Stimulated activated CD4-positive, alpha-beta T cell treated with anti-CD3 and anti-CD28 coated beads, Interleukin-12 subunit alpha, Interleukin-12 subunit beta, amount 100 ng/mL, for 48 hours (primary cell): Measurements from ENCODE around the gene C3orf70.
A peak's percentile ranks its signal among the peaks of the same experiment; 100 is the strongest.

Source experiments
- DNase-seq, 3 donors: peaks; one replicate each; pipeline ENCODE4 v3.0.0-alpha.2; 2020; ENCODE audit warnings: low read depth in 2 of 3, low spot score in 1 of 3

C3orf70 gene, protein sequence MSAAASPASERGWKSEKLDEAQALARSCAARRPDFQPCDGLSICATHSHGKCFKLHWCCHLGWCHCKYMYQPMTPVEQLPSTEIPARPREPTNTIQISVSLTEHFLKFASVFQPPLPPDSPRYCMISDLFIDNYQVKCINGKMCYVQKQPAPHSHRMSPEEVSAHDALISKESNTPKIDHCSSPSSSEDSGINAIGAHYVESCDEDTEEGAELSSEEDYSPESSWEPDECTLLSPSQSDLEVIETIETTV

DNA sequence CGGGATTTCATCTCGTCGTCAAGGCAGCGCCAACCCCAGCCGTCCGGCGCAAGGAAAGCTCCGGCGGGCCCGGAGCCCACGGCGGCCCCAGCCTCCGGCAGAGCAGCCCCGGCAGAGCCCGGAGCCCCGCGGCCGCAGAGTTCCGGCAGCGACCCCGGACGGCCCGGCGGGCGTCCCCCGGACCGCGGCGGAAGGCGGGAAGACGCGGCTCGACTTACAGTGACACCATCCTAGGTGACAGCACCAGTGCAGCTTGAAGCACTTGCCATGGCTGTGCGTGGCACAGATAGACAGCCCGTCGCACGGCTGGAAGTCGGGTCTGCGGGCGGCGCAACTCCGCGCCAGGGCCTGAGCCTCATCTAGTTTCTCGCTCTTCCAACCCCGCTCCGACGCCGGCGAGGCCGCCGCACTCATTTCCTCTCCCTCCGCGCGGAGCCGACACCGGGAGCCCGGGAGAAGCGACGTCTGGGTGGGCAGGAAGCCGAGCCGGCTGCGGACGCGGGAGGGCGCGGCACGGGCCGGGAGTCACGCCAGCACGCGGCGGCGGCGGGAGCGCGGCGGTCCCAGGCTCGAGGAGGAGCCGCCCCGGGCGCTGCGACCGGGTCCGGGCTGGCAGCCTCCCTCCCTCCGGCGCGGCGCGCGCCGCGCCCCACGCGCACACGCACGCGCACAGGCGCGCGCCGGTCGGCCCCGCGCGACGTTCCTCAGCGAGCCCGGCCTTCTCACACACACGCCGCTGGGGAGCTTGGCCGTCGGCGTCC, at the start of gene C3orf70:
C3orf70 (minus strand) TSS at position 651 of the 761 bp plus-strand sequence; CDS start at position 414, 237 bp downstream.
- no peak for DNase-seq

DNA sequence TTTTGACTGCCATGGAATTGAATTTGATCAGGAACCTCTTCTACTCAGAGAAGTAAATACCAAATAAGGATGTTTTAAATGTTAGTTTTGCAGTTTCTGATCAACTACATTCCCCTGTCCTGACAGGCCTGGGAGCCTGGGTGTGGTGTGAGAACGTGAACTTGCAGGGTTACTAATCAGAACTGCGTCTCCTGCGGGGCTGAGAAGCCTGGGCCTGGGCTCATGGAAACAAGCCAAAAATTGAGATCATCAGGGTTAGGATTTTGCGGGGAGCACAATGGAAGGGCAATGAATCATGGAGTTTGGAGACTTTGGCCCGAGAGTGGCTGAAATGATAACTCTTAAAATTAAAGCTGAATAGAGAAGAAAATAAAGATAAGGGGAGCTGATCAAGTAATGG, 47.8 kb upstream of the C3orf70 start:
- no peak for DNase-seq

DNA sequence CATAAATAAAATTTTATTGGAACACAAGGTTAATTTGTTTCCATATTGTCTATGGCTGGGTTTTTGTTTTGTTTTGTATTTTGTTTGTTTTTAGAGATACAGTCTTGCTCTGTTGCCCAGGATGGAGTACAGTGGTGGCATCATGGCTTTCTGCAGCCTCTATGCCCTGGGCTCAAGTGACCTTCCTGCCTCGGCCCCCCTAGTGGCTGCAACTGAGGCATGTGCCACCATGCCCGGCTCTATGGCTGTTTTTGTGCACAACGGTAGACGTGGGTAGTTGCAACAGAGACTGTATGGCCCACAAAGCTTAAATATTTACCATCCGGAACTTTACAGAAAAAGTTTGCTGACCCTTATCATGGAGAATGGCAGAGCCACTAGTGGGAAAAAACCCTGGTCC, 46.8 kb upstream of the C3orf70 start:
- DNase-seq, result no peak

DNA sequence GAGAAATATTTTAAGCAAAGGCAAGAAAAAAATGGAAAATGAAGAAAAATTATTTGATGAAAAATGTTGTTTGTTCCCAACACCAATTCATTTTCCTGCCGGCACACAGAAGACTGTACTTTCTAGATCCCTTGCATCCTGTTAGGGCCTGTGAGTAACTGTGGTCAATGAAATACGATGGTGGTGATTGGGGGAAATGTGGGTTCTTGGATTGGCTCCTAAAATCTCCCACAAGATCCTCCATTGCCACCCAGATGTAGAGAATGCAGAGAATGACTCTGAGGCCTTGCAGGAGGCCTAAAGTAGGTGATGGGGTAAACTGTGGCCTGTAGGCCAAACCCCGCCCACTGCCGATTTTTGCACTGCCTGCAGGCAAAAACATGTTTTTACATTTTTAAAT, 46.3 kb upstream of the C3orf70 start:
- no peak for DNase-seq

DNA sequence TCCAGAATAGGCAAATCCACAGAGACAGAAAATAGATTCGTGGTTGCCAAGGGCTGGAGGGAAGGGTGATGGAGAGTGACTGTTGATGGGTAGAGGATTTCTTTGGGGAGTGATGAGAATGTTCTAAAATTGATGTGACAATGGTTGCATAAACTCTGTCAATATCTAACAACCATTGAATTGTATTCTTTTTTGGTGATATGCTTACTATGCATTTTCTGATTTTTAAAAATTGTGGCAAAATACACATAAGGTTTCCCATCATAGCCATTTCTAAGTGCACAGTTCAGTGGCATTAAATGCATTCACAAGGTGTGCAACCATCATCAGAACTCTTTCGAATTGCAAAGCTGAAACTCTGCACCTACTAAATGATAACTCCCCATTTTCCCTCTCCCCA, 44.2 kb upstream of the C3orf70 start:
- DNase-seq, result no peak

DNA sequence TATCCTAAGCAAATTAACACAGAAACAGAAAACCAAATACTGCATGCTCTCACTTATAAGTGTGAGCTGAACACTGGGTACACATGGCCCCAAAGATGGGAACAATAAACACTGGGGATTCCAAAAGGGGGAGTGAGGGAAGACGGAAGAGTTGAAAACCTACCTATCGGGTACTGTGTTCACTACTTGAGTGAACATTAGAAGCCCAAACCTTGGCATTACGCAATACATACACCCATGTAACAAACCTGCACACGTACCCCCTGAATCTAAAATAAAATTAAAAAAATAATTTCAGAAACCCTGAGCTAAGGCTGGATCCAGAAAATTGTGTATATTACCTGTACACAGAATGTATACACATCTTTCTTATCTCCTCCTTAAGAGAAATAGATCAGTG, 42.8 kb upstream of the C3orf70 start:
- DNase-seq, result no peak

DNA sequence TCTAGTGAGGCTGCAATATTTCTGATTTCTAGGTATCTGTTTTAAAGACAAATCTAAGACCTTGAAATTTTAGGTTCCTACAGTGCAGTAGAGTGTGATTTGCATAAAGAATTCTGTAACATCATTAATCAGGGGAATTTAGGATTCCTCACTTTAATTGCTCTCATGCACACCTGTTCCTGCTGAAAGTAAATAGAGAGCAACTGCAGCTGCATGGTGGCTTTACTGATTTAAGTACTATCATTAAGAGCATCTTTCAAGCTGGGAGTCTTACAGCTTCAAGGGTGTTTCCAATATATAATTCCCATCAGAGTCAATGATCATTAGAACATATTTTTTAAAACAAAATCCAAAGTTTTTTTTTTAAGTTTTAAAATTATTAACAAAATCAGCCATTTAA, 36.0 kb upstream of the C3orf70 start:
- DNase-seq, result no peak

DNA sequence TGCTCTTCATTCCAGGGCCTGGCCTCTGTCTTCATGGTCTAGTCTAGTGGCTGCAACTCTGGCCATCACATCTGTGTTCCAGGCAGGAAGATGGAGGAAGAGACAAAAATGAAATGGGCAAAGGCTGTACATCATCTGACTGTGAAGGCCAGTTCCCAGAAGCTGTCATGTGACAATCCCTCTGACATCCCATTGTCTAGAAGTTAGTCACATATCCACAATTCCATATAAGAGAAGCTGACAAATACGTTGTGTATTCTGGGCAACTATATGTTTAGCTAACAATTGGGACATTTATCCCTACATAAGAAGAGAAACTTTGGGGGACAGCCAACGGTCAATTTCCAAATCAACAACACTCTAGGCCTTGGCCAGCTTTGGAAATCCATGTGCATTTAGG, 34.5 kb upstream of the C3orf70 start:
- DNase-seq, result no peak

DNA sequence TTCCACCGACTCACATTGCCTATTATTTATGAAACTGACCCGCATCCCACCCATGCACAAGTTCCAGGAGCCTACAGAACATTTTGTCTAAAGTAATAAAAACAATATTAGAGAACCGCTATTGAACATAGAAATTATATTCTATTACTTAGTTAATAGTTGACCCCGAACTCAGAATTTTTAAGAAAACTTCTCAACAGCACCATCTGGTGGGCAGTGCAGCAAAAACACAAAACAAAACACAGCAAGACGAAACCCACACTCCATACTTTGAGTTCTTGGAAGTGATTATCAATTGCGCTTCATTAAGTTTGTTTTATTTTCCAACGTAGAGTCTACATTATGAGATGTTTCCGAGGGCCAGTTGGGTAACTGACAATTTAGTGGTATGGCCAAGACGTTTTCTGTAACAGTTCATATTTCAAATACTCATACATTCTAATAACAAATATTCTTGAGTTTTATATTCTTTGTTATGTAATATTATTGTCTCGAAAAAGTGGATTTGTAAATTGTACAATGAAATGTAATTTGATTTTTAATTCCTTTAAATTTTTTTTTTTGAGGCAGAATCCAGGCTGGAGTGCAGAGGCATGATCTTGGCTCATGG, 24.0 kb upstream of the C3orf70 start:
- DNase-seq, result peak in 2 of 3 donors; percentile 18 to 35

DNA sequence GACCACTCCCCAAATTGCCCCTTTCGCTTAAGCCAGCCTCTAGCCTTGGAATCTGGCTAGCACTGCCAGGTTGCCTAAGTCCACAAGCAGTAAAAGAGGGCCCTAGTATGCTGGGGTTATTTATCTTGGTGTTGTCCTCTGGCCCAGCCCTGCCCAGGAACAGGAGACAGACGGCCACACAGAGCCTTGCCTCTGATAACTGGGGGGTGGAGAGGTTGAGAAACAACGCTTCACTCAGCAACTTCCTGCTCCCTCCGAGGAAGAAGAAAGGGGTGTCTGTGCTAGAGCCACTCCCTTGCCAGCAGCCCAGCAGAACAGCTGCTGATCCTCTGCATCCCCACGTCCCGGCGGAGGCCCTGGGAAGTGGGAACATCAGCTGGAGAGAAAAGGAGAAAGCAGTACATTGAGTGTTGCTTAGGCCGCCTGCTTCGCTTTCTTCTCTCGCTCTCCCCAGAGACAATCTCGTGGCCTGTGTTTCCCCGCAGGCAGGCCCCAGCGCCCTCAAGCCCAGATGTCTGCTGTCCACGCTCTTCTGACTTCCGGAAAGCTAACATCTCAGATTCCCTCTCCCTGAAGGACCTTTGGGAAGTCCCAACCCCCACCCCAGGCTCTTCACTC, 22.6 kb upstream of the C3orf70 start:
- DNase-seq, result no peak

DNA sequence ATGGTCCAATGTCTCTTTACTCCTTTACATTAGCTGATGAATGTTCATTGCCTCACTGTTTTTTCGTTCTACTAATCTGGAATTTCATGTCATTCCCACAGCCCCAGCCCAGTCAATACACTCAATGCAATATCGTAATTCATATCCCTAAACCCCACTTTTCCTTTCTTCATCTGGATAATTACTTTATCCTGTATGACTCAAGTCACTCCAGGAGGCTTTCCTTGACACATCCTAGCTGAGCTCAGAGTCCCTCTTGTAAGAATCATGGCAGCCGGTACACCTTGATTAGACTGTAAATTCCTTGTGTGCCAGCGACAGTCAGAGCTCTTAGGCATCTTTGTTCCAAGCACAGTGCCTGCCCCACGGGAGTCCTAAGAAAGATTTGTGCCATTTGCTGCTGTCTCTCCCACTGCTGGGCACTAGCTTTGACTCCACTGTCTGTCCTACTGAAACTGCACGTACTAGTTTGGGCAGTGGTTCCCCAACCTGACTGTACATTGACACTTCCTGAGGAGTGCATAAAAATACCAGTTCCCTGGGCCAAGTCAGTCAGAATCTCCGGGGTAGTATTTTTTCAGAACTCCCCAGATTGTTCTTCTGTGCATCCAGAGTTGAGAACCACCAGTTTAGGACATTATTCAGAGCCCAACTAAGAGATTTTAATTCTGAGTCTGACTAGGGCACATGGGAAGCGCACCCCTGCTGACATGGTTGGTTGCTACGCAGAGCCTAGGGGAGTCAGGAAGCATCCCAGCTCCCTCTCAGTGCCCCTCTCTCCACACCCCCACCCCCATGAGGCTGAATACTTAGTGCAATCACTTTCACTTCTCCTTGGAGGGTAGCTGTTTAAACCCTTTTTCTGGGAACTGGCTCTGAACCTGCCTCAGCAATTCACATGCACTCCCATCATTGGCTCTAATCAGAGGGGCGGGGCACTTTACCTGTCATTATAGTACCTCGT, 19.5 kb upstream of the C3orf70 start:
- no peak for DNase-seq

DNA sequence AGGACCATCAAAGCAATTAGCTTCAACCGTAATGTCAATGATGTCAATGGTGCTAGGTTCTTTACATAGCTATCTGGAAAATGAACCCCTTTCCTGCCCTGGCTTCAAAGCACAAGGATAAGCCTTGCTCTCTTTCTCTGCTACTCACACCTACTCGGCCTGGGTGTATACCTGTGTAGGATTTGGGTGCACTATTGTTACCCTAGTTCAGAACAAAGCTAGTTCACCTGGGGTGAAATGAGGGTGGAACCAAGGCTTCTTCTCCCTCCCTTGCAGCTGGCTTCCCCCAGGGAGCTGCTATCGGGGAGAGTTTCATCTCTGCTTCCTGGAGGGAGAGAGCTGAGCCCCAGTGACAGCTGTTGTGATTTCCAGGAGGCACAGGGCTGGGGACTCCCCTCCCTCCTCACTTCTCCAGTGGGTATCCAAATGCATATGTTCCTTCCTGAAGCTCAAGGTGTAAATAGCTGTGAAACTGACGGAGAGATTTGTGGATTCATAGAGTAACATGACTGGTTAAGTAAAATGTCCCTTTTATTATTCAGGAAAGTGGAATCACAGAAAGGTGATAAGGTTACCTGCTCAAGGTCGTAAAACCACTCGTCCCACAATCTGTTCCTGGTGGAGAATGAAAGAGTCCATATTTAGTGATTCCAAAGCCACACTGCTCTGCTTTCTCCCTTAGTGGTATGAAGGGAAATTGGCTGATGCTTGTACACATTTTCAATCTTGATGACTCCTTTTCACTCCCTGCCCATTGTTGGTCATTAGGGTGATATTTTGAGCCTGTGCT, 11.8 kb upstream of the C3orf70 start:
- no peak for DNase-seq

DNA sequence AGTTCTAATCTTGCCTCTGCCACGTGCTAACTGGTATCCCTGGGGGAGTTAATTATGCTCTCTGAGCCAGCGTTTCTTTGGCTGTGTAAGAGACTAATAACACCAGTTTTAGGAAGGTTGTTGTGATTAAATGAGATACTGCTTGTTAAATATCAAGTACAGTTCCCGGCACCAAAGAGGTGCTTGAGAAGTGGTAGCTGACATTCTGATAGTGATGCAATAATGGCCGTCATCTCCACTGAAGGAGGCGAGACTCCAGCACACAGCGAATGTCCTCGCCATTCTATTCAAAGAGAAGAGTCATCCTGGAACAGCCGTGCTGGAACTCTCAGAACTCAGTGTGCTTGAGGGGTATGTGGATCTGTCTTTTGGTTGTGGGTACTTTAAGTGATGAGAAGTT, 9.8 kb upstream of the C3orf70 start:
- DNase-seq, result no peak

DNA sequence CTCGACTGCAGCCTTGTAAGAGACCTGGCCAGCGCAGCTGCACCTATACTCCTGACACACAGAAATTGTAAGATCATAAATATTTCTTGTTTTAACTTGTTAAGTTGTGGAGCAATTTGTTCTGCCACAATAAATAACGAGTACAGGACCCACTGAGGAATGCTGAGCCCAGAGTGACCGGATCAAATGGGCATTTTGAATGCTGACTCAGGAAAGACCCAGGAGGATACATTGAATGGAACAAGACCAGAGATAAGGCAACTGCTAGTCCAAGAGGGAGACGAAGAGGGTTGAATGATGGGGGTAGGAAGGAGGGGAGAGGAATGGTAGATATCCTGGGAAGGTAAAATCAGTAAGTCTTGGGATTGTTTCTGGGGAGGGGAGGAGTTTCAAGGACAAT, 8.9 kb upstream of the C3orf70 start:
- DNase-seq, result no peak

DNA sequence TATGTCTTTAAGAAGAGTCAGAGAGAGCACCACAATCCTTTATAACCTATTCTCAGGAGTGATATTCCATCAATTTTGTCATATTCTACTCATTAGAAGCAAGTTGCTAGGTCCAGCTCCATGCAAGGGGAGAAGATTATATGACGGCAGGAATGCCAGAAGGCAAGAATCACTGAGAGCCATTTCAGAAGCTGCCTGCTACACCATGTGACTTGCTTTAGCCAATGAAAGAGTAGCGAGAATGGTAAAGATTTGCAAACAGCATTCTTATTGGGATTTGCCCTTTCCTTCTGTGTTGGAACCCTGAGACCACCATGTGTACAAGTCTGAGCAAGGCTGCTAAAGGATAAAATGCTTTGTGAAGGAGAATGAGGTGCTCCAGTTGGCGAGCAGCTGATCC, 4.5 kb upstream of the C3orf70 start:
- DNase-seq, result no peak

DNA sequence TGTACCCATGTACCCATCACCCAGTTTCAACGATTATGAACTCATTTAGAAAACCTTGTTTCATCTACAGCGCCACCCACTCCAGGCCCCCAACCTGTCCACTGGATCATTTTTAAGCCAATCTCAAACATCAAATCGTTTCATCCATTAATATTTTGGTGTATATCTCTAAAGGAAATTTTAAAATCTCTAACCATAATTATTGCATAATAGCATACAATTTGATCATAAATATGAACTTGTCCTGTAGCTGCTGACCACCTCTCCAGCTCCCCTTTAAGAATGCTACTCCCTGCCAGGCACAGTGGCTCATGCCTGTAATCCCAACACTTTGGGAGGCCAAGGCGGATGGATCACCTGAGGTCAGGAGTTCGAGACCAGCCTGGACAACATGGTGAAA, 2.8 kb upstream of the C3orf70 start:
- DNase-seq, result no peak

DNA sequence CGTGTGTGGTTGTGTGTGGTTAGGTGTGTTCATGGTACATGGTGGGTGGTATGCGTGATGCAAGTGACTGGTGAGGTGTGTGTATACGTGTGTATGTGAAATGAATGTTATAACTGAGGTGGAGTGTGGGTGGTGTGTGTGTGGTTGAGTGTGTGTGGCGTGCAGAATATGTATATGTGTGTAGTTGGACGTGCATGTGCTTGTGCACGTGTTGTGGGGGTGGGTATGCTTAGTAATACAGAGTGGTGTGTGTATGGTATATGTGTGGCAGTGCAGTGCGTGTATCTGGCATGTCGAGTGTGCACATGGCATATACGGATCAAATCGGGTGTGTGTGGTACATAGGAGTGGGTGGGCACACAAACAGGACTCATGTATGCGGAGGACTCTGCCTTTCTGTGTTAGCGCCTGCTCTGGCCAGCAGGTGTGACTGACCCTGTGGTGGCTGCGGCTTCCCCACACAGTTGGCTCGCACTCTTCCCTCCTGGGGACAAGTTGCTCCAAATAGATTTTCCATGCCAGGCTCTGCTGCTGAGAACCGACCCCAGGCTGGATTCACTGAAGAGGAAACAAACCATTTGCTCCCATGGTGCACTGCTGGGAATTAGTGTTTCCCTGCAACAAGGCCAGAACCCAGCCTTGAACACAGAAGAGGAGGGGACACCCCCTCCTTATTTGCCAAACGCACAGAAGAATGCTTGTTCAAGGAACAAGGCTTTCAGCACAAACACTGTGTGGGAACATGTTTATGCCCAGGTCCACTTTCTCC, 1.2 kb upstream of the C3orf70 start:
- DNase-seq, result no peak

DNA sequence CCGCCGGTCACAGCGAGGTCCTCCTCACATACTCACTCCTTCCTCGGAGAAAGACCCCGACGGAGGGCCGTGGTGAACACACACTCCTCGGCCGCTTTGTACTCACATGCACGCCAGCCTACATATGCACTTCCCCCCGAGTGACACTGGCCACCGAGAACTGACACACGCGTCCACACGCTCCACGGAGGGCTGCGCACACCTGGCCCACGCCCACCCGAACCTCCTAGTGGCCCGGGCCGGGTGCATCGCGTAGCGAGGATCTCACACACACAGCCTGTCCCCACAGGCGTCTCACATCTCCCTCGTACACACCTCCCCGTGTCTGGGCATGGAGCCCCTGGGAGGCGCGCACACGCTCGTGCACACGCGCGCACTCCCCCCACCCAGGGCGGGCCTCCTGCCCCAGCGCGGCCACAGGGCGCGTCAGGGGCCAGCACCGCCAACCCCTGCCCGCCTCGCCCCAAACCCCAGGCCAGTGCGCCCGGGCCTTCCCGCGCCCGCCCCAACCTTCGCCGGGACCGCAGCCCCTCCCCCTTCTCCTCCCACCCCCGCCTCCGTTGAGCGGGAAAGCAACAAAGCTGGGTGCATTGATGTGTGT, 411 bp upstream of the C3orf70 start:
- no peak for DNase-seq

DNA sequence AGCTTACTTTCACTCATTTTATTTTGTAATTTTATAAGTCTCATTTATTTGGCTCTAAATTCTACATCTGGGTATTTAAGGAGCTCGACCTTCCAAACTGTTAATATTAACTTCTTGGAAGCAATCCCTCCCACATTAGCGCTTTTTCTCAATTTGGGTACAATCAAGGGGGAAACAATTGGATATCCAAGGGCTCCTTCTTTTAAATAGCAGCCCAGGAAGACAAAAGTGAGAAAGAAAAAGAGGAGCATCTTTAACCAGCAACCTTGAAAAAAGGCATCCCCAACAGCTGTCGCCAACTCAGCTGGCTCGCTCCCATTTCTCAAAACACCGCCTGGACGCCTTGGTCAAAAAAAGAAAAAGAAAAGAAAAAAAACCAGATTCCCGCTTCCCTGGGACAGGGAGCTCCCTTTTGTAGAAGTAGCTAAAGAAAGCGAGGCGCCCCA, 873 bp downstream of the C3orf70 start:
- no peak for DNase-seq
